NCI-H82 treated with DMSO at 0.1 percent for 48 hours (cell line): ENCODE measurements around the gene LBHD2.
A peak's percentile ranks its signal among the peaks of the same experiment; 100 is the strongest.
"Not testable (repeated sequence)": the region's sequence is repeated elsewhere in the genome, so short reads cannot be mapped to it uniquely, and the experiment has no call there.

Experiments used
- DNase-seq: peaks from one replicate; lab custom pipeline; 2025; ENCODE audit not compliant: unreplicated experiment; lab: John Stamatoyannopoulos, UW

Gene LBHD2

DNA sequence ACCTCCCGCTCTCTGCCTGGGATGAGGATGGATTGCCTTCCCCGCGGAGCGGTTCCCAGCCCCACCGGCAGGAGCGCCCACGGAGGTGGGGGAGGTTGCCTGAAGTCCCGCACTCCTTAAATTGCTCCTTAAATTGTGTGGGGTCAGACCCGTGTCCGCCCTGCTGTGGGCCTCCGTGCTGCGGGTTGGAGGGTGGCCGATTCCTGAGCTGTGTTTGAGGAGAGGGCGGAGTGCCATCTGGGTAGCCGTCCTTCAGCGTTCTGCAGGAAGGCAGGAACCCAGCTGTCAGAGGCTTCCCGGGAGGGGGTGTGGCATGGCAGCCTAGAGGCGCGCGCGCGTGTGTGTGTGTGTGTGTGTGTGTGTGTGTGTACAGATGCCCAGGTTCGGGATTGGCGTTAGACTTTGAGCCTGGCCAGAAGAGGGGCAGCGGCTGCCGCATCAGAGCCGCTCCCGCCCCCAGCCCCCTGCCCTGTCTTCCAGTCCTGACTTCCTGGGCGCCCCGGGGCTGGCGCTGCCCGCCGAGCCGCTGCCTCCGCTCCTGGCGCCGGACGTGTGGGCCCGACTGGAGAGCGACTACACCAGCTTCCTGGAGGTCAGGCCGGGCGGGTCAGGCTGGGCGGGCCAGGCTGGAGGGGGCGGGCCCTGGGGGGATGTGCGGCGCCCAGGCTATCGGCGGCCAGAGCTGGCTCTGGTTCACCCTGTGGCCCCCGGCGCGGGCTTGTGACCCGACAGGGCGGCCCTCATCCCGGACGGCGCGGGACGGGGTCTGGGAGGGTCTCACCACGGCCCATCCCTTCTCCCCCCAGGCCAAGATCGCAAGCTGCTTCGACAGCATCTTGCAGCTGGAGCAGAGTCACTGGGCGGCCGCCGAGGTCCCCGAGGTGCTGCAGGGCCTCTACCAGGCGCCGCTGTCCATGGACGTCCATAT is 19.7 kb downstream of the LBHD2 start:
- DNase-seq = peak; percentile 21

GRCh38 chr14:103104389-103104653 is 20.3 kb downstream of the LBHD2 start:
- DNase-seq = no peak

GRCh38 chr14:103104654-103105452 is 20.8 kb downstream of the LBHD2 start:
- no peak for DNase-seq

DNA sequence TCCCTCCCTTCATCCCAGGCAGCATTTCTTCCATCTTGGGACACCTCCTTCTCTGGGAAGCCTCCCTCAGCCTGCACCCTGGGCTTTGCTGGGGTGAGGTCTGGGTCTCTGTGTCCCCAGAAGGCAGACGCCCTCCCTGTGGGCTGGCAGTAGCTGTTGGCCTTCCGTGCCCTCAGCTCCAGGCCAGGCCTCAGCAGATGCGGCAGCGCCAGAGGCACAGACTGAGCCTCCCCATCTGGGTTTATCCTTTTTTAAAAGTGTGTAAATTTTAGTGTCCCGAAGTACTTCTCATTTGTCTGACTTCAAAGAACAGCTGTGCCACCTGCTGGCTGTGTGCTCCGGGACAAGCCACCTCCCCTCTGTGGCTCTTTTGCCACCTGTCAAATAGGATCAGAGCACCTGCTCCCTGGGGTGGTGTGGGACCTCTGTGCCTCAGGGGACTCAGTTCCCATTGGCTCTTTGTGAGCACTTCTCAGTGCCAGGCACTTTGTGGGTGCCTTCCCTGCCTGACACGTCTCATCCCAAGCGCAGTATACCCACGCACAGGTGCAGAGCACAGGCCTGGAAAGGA is 21.7 kb downstream of the LBHD2 start:
- no peak for DNase-seq

- no peak for DNase-seq
Observed at GRCh38 chr14:103107455-103107854, 23.4 kb downstream of the LBHD2 start.

DNA sequence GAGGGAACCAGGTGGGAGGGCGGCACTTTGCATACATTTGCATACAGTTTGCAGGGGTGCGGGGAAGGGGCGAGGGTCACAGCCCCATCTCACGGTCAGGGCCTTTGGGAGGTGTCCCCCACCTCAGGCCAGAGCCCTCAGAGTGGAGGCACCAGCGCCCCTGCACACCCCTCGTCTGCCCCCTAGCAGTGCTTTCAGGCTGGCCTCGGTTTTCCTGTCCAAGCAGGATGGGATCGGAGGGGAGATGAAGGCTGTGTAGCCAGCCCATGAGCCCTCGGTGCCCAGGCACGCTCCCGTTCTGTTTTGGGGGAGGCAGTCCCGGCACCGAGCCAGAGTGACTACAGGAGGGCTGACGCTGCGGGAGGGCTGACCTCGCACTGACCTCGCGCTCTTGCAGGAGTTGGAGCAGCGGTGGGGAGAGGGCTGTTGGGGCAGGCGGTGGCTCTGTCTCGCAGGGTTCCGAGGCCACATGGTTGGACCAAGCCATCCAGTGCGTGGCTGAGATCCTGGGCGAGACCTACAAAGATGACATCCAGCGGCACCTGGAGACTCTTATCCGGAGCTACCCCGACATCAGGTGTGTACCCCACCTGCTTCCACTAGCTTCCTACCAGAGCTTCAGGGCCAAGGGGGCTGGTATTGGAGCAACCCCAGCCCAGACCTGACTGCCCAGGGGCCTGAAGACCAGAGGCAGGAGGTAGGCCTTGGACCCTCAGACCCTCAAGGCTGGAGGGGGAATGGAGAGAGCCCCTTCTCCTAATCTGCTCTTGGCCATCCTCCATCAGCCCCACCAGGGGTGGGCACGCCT is 24.1 kb downstream of the LBHD2 start:
- DNase-seq = no peak

DNA sequence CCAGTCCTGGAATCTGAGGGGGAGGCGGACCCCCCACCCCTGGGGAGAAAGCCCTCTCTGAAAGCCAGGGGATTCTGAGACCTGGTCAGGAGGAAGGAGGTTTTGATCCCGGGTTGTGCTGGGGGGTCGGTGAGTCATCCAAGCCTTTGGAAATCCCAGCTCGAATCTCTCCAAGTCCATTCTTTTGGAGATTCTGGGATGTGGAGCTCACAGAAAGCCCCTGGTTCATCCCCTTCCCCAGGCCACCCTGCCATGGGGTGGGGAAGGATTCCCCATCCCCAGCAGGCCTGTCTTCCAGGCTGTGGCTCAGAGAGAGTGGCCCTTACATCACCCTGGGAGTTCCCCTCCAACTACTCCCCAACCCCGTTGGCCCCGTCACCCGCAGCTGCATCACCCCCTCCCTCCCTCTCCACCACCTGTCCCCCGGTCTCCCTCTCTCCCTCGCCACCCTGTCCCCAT is 24.8 kb downstream of the LBHD2 start:
- DNase-seq = no peak

- no peak for DNase-seq
Observed at GRCh38 chr14:103109535-103110441, 25.8 kb downstream of the LBHD2 start.

DNA sequence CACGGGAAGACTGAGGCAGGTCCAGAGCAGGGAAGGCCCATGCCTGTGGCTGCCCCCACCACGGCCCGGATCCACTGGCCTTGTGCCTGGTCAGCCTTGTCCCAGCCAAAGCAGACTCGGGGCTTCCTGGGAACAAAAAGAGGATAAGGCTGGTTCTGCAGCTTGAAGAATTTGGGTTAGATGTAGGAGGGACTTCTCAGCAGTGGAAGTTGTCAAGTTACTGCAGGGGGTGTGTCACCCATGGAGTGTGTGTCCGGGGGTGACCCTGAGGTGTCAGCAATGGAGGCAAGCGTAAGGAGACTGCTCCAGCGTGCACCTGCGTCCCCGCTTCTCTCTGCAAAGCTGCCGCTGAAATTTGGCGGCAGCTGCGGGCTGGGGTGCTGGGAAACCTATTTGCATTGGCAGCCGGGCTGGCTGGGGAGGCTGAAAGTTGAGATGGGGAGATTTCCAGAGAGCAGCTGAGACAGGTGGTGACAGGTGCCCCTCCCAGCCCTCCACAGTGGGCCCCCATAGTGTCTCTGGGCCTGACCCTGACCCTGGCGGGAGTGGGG is 26.7 kb downstream of the LBHD2 start:
- no peak for DNase-seq

GRCh38 chr14:103111232-103111868 is 27.3 kb downstream of the LBHD2 start:
- no peak for DNase-seq

- no peak for DNase-seq
Observed at GRCh38 chr14:103112400-103113243, 28.6 kb downstream of the LBHD2 start.

DNA sequence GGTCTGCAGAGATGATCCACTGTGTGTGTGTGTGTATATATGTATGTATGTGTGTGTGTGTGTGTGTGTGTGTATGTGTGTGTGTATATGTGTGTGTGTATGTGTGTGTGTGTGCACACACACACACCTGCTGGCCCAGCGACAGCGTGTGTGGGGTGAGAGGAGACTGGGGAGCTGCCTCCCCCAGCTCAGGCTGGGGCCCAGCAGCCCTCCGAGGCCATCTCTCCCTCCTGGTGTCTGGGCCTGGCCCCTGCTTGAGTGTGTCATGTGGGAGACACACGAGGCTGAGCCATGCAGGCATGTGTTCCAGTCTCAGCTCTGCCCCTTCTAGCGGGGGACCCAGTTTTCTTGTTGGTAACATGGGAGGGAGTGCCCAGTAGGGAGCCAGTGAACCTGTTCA is 29.3 kb downstream of the LBHD2 start:
- no peak for DNase-seq

DNA sequence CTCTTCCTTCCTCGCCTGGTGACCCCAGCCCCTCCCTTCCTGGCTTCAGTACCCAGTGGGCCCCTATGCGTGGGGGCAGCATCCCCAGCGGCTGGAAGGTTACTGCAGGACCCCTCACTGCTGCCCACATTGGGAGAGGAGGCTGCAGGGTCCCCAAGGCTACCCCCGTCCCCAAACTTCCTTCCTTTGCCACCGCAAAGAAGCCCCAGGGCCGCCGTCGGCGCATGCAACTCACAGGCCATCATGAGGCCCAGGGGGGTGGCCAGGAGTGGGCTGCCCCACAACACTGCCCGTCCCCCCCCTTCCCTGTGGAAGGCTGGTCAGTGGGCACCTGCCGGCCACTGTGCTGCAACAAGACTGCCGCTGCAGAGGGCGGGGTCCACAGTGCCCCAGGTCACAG is 29.8 kb downstream of the LBHD2 start:
- DNase-seq = no peak

DNA sequence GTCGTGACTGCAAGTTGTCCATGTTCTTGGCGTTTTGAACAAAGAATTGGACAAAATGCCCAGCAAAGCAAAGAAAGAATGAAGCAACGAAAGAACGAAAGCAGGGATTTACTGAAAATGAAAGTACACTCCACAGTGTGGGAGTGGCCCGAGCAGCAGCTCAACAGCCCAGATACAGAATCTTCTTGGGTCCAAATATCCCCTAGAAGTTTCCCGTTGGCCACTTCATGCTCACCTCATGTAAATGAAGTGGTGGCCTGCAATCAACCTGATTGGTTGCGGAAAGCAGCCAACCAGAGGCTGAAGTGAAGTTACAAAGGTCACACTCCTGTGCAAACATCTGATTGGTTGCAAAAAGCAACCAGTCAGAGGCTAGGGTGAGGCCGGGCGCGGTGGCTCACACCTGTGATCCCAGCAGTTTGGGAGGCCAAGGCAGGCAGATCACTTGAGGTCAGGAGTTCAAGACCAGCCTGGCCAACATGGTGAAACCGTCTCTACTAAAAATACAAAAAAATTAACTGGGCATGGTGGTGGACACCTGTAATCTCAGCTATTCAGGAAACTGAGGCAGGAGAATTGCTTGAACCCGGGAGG is 31.2 kb downstream of the LBHD2 start:
- DNase-seq = not testable (repeated sequence)

DNA sequence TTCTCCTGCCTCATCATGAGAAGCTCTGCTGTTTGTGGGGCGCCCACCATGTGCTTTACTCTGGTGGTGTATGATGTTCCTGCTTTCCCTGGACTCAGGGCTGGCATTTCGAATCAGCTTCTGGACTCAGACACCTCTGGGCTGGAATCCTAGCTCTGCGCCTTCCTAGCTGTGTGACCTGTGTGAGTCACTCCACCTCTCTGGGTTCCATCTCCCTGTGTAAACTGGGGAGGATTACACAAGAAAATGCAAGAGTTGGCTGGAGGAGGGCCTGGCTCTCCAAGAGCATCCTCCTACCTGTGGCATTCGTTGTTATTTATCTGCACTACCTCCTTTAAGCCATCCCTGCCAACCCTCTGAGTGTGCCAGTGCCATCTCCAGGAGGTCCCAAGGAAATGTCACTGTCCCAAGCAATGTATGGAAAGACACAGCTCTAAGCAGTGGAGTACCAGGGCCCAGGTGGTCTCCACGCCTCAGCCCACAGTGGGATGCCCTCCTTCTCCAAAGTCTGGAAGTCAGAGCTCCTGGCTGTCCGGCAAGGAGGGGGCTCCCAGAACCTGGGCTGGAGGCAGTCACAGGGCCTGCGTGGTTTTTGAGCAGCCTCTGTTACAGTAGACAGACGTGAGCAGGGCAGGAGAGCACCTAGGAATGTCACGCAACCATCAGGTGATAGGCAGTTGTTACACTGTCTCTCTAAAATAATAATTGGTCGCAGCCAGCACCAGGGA is 32.0 kb downstream of the LBHD2 start:
- no peak for DNase-seq

DNA sequence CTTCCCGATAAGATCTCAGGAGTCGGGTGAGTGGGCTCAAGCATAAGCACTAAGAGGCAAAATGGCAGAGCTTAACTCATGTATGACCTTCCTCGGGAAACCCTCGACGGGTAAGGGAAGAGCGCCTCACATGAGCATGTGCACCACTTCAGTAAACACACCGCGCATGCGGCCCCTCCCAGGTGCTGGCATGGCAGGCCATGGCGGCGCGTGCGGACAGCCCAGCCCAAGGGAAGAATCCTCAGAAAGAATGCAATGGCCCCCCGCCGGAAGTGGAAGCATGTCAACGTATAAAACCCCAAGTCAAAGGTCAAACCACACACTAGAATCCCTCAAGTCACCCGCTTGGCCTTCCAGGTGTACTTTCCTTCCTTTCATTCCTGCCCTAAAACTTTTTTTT is 32.6 kb downstream of the LBHD2 start:
- no peak for DNase-seq

GRCh38 chr14:103117499-103117898 is 33.5 kb downstream of the LBHD2 start:
- DNase-seq = not testable (repeated sequence)
